HEK293T (cell line): ENCODE data around the gene SH3RF3.
"Not testable (repeated sequence)": the region's sequence is repeated elsewhere in the genome, so short reads cannot be mapped to it uniquely, and the experiment has no call there.

ENCODE experiments used
- ARNT ChIP-seq: fragments of 450-650 bp; IDR thresholded peaks from 2 replicates; pipeline ENCODE4 v1.6.1; 2017; ENCODE audit warnings: mild to moderate bottlenecking
- FOXA1 ChIP-seq: fragments of 450-650 bp; IDR thresholded peaks from 2 replicates; pipeline ENCODE4 v1.6.1; 2016; ENCODE audit warnings: mild to moderate bottlenecking
- FOXK2 ChIP-seq: fragments of 450-650 bp; IDR thresholded peaks from 2 replicates; pipeline ENCODE4 v1.6.1; 2016; ENCODE audit warnings: mild to moderate bottlenecking
- FOXM1 ChIP-seq: fragments of 450-650 bp; IDR thresholded peaks from 2 replicates; pipeline ENCODE4 v1.6.1; 2017; ENCODE audit warnings: mild to moderate bottlenecking, borderline replicate concordance
- HDGF ChIP-seq: fragments of 450-650 bp; IDR thresholded peaks from 2 replicates; pipeline ENCODE4 v1.6.1; 2017; ENCODE audit warnings: antibody characterized with exemption, borderline replicate concordance
- SP1 ChIP-seq: fragments of 450-650 bp; IDR thresholded peaks from 2 replicates; pipeline ENCODE4 v1.6.1; 2017
- SUZ12 ChIP-seq: fragments of 450-650 bp; IDR thresholded peaks from 2 replicates; pipeline ENCODE4 v1.6.1; 2016; ENCODE audit warnings: mild to moderate bottlenecking
- TARDBP ChIP-seq: fragments of 450-650 bp; IDR thresholded peaks from 2 replicates; pipeline ENCODE4 v1.6.1; 2016

DNA sequence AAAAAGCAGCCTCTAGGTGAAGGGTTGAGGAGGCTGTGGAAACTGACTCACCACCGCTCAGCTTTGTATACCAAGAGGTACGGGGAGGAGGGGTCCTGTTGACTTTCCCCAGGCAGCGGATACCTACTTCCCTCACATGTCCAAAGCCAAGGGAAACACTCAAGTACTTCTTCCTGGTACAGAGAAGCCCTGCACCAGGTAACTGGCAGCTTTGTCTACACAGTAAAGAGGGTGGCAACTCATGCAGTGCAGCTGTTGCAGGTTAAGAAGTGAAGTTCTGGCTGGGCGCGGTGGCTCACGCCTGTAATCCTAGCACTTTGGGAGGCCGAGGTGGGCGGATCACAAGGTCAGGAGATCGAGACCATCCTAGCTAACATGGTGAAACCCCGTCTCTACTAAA is 8.3 kb upstream of the SH3RF3 start:
- not testable (repeated sequence) for TF ChIP-seq TARDBP, ARNT, HDGF, SP1, FOXA1, FOXK2, SUZ12, FOXM1
